Measurements from ENCODE around the gene GLIS2.

GLIS2 gene

GRCh38 chr16:4291699-4292098 is 24.2 kb upstream of the GLIS2 start:
- Histone ChIP-seq H3K79me2 (ENCODE audit: low read length) (no peaks in the 10 kb centered on the region), H3K9me3 (ENCODE audit: insufficient read depth, low read length) (no peaks in the 10 kb centered on the region), H3K27me3 (ENCODE audit: low read depth, low read length) (no peaks in the 10 kb centered on the region), H3K4me1 (ENCODE audit: low read length) (peaks cover 4% of the 10 kb centered on the region), H4K20me1 (ENCODE audit: insufficient read depth, low read length) (no peaks in the 10 kb centered on the region), H2AFZ (ENCODE audit: low read depth, low read length) (no peak overlapping the region), H3K9ac (ENCODE audit: low read length) (no peak overlapping the region), H3K4me2 (ENCODE audit: low read length) (no peak overlapping the region), H3K27ac (ENCODE audit: low read length) (no peak overlapping the region), H3K36me3 (replicated peaks; ENCODE audit: low read depth, low read length) (no peaks in the 10 kb centered on the region), H3K4me3 (ENCODE audit: low read length) (no peak overlapping the region)
- TF ChIP-seq CTCF (IDR thresholded peaks at IDR 0.05; ENCODE audit: low read depth, low read length) (no peak), EZH2phosphoT487 (IDR thresholded peaks at IDR 0.05; ENCODE audit: low read depth) (no peak)

- TF ChIP-seq CTCF (IDR thresholded peaks at IDR 0.05; ENCODE audit: low read depth, low read length) = no peak
- no peak for TF ChIP-seq EZH2phosphoT487 (IDR thresholded peaks at IDR 0.05; ENCODE audit: low read depth)
- H2AFZ ChIP-seq (ENCODE audit: low read depth, low read length) = no peak overlapping the region
- H3K9ac ChIP-seq (ENCODE audit: low read length) = no peak overlapping the region
Observed at GRCh38 chr16:4293181-4293716, 22.6 kb upstream of the GLIS2 start.

GRCh38 chr16:4293822-4294457 is 21.9 kb upstream of the GLIS2 start:
- TF ChIP-seq EZH2phosphoT487 (IDR thresholded peaks at IDR 0.05; ENCODE audit: low read depth) (no peak), CTCF (IDR thresholded peaks at IDR 0.05; ENCODE audit: low read depth, low read length) (no peak)
- no peaks in the 10 kb centered on the region for H3K4me1 ChIP-seq (ENCODE audit: low read length)
- no peaks in the 10 kb centered on the region for H3K27me3 ChIP-seq (ENCODE audit: low read depth, low read length)
- H2AFZ ChIP-seq (ENCODE audit: low read depth, low read length) = no peak overlapping the region
- H3K79me2 ChIP-seq (ENCODE audit: low read length) = no peaks in the 10 kb centered on the region
- no peaks in the 10 kb centered on the region for H3K36me3 ChIP-seq (replicated peaks; ENCODE audit: low read depth, low read length)
- no peak overlapping the region for H3K4me2 ChIP-seq (ENCODE audit: low read length)
- H4K20me1 ChIP-seq (ENCODE audit: insufficient read depth, low read length) = no peaks in the 10 kb centered on the region
- no peak overlapping the region for H3K4me3 ChIP-seq (ENCODE audit: low read length)
- H3K9ac ChIP-seq (ENCODE audit: low read length) = no peak overlapping the region
- no peaks in the 10 kb centered on the region for H3K9me3 ChIP-seq (ENCODE audit: insufficient read depth, low read length)
- no peak overlapping the region for H3K27ac ChIP-seq (ENCODE audit: low read length)

More at GRCh38 chr16:4293181-4293716, 22.6 kb upstream of the GLIS2 start:
- Histone ChIP-seq H3K4me3 (ENCODE audit: low read length) (no peak overlapping the region), H3K27me3 (ENCODE audit: low read depth, low read length) (no peaks in the 10 kb centered on the region), H3K27ac (ENCODE audit: low read length) (no peak overlapping the region), H4K20me1 (ENCODE audit: insufficient read depth, low read length) (no peaks in the 10 kb centered on the region), H3K36me3 (replicated peaks; ENCODE audit: low read depth, low read length) (no peaks in the 10 kb centered on the region), H3K79me2 (ENCODE audit: low read length) (no peaks in the 10 kb centered on the region), H3K9me3 (ENCODE audit: insufficient read depth, low read length) (no peaks in the 10 kb centered on the region), H3K4me2 (ENCODE audit: low read length) (no peak overlapping the region), H3K4me1 (ENCODE audit: low read length) (no peaks in the 10 kb centered on the region)

GRCh38 chr16:4295581-4295980 is 20.3 kb upstream of the GLIS2 start:
- Histone ChIP-seq H3K27ac (ENCODE audit: low read length) (no peak overlapping the region), H3K9me3 (ENCODE audit: insufficient read depth, low read length) (no peaks in the 10 kb centered on the region), H3K4me1 (ENCODE audit: low read length) (no peaks in the 10 kb centered on the region), H3K4me3 (ENCODE audit: low read length) (no peak overlapping the region), H3K4me2 (ENCODE audit: low read length) (no peak overlapping the region), H4K20me1 (ENCODE audit: insufficient read depth, low read length) (no peaks in the 10 kb centered on the region), H2AFZ (ENCODE audit: low read depth, low read length) (no peak overlapping the region), H3K27me3 (ENCODE audit: low read depth, low read length) (no peaks in the 10 kb centered on the region), H3K79me2 (ENCODE audit: low read length) (no peaks in the 10 kb centered on the region), H3K36me3 (replicated peaks; ENCODE audit: low read depth, low read length) (no peaks in the 10 kb centered on the region), H3K9ac (ENCODE audit: low read length) (no peak overlapping the region)
- TF ChIP-seq EZH2phosphoT487 (IDR thresholded peaks at IDR 0.05; ENCODE audit: low read depth) = no peak
- no peak for TF ChIP-seq CTCF (IDR thresholded peaks at IDR 0.05; ENCODE audit: low read depth, low read length)

Data from OCI-LY3 (cell line).